CD14-positive monocyte (primary cell): ENCODE data around the gene THSD7A. TPM values are rescaled to one million over a fixed set of nuclear protein-coding genes. Genes with fewer than 3 reads are reported as not detected.
A peak's percentile ranks its signal among the peaks of the same experiment; 100 is the strongest.

Experiments used
- DNase-seq, 3 donors: peaks; one replicate each; pipeline ENCODE4 v3.0.0-alpha.2; 2011 to 2022
- H2AFZ ChIP-seq: 2 replicates; pipeline ENCODE4 v1.6.0; 2012; ENCODE audit warnings: mild to moderate bottlenecking, low read depth, low read length, inconsistent platforms; ENCODE audit not compliant: insufficient read depth, poor library complexity, severe bottlenecking
- H3K27ac ChIP-seq, 2 donors: 1 replicate in 1 of 2; 2 replicates in 1 of 2; pipeline ENCODE4 v1.5.1; 2012 to 2013; ENCODE audit warnings: low read length in 2 of 2, control low read depth in 1 of 2, inconsistent platforms in 1 of 2, low read depth in 1 of 2, mild to moderate bottlenecking in 1 of 2
- H3K27me3 ChIP-seq, 2 donors: one replicate each; pipeline versions ENCODE4 v1.6.0 to v1.6.1; 2011 to 2013; ENCODE audit warnings: low read length in 2 of 2; ENCODE audit not compliant: control insufficient read depth in 2 of 2, insufficient read depth in 2 of 2
- H3K36me3 ChIP-seq, 2 donors: replicated peaks in 1 of 2; 1 replicate in 1 of 2; 2 replicates in 1 of 2; pipeline versions ENCODE4 v1.5.1 to v1.6.1; 2012 to 2013; ENCODE audit warnings: low read length in 2 of 2, control low read depth in 1 of 2, inconsistent platforms in 1 of 2, mild to moderate bottlenecking in 1 of 2; ENCODE audit not compliant: insufficient read depth in 2 of 2, control insufficient read depth in 1 of 2
- H3K4me1 ChIP-seq, 2 donors: 1 replicate in 1 of 2; 2 replicates in 1 of 2; pipeline versions ENCODE4 v1.5.1 to v1.6.1; 2012 to 2013; ENCODE audit warnings: low read length in 2 of 2, control low read depth in 1 of 2, inconsistent platforms in 1 of 2, mild to moderate bottlenecking in 1 of 2, moderate library complexity in 1 of 2; ENCODE audit not compliant: insufficient read depth in 2 of 2, control insufficient read depth in 1 of 2
- H3K4me2 ChIP-seq: replicated peaks from 2 replicates; pipeline ENCODE3; 2012; ENCODE audit warnings: low read length, moderate library complexity, mild to moderate bottlenecking; ENCODE audit not compliant: poor library complexity, severe bottlenecking; ENCODE audit errors: extremely low read depth
- H3K4me3 ChIP-seq, 3 experiments: fragments of 200-600 bp in 1 of 3; sonication (generic) in 1 of 3; replicated peaks in 1 of 3; 1 replicate in 2 of 3; 2 replicates in 1 of 3; pipeline ENCODE4 v1.5.1; 2011 to 2013; ENCODE audit warnings: low read length in 3 of 3, mild to moderate bottlenecking in 3 of 3, control low read depth in 2 of 3, low read depth in 2 of 3, inconsistent platforms in 1 of 3, moderate library complexity in 1 of 3
- H3K79me2 ChIP-seq: 2 replicates; pipeline ENCODE4 v1.6.0; 2012; ENCODE audit warnings: mild to moderate bottlenecking, control low read depth, inconsistent platforms, low read length, moderate library complexity; ENCODE audit not compliant: insufficient read depth
- H3K9ac ChIP-seq: 2 replicates; pipeline ENCODE4 v1.6.0; 2017; ENCODE audit warnings: low read length, mild to moderate bottlenecking; ENCODE audit not compliant: insufficient read depth, poor library complexity, severe bottlenecking
- H3K9me3 ChIP-seq, 2 donors: replicated peaks in 1 of 2; 1 replicate in 1 of 2; 2 replicates in 1 of 2; pipeline versions ENCODE4 v1.5.1 to v1.6.1; 2012 to 2013; ENCODE audit warnings: low read length in 2 of 2, control low read depth in 1 of 2; ENCODE audit not compliant: control insufficient read depth in 1 of 2, insufficient read depth in 1 of 2
- H4K20me1 ChIP-seq: 2 replicates; pipeline ENCODE4 v1.6.0; 2012; ENCODE audit warnings: mild to moderate bottlenecking, low read length, control low read depth, moderate library complexity; ENCODE audit not compliant: insufficient read depth
- H3K27ac Mint-ChIP-seq, 7 donors: one replicate each; pipeline ENCODE4 v1.8.0; 2020; ENCODE audit warnings: mild to moderate bottlenecking in 7 of 7, mixed read lengths in 7 of 7, moderate library complexity in 6 of 7, inconsistent platforms in 2 of 7
- H3K27me3 Mint-ChIP-seq, 3 donors: one replicate each; pipeline ENCODE4 v1.8.0; 2021 to 2022; ENCODE audit warnings: low read depth in 3 of 3, mild to moderate bottlenecking in 3 of 3, mixed read lengths in 3 of 3, moderate library complexity in 3 of 3, inconsistent platforms in 1 of 3
- H3K36me3 Mint-ChIP-seq, 2 donors: one replicate each; pipeline ENCODE4 v1.8.0; 2020; ENCODE audit warnings: mixed read lengths in 2 of 2, inconsistent platforms in 1 of 2, mild to moderate bottlenecking in 1 of 2
- H3K4me1 Mint-ChIP-seq: one replicate; pipeline ENCODE4 v1.8.0; 2020; ENCODE audit warnings: mild to moderate bottlenecking, mixed read lengths
- H3K4me3 Mint-ChIP-seq, 2 donors: one replicate each; pipeline ENCODE4 v1.8.0; 2020; ENCODE audit warnings: mild to moderate bottlenecking in 2 of 2, mixed read lengths in 2 of 2, moderate library complexity in 1 of 2
- H3K9me3 Mint-ChIP-seq, 7 donors: one replicate each; pipeline ENCODE4 v1.8.0; 2020 to 2022; ENCODE audit warnings: mixed read lengths in 7 of 7, mild to moderate bottlenecking in 6 of 7, moderate library complexity in 6 of 7, inconsistent platforms in 2 of 7
- CTCF ChIP-seq: fragments of 200-600 bp; IDR thresholded peaks from one replicate; pipeline ENCODE4 v1.8.0; 2022; ENCODE audit warnings: antibody characterized with exemption, mild to moderate bottlenecking
- WGBS: methylation state at CpG from one replicate; pipeline ENCODE4 v1.1.5; 2013; ENCODE audit warnings: missing lambda C conversion rate; ENCODE audit not compliant: insufficient coverage; 5-methylcytosine and 5-hydroxymethylcytosine counted together
- intact Hi-C, 2 donors: fragments of 100-400 bp; cut with micrococcal nuclease; formaldehyde crosslinking; loops; one replicate each; pipeline versions ENCODE4 v1.15.0 to v1.15.1; 2023
- polyA plus RNA-seq, 3 donors: library from polyadenylated mRNA; depleted of rRNA in 1 of 3; unstranded in 2 of 3; stranded (reverse) in 1 of 3; fragments of 300-500 nt in 2 of 3; fragments of >200 nt in 1 of 3; fragmentation: Illumina TruSeq in 2 of 3; gene quantifications; 1 replicate in 2 of 3; 2 replicates in 1 of 3; pipeline ENCODE4 v1.2.3, GENCODE V29; 2012 to 2021

Gene THSD7A
- polyA plus RNA-seq, 3 donors: under 0.01 TPM; not detected in 2

GRCh38 chr7:11329626-11330025 lies 502.4 kb downstream of the THSD7A start:
- DNase-seq: no peak
- intact Hi-C loops: no loop called here
- no peaks in the 10 kb centered on the region for H3K9me3 ChIP-seq
- no peaks in the 10 kb centered on the region for H3K79me2 ChIP-seq
- H3K4me3 ChIP-seq: no peak overlapping the region
- Mint-ChIP-seq H3K27me3 (no peaks in the 10 kb centered on the region), H3K27ac (peak overlapping the region in 1 of 7 donors; percentile 25), H3K4me3 (no peak overlapping the region), H3K4me1 (no peaks in the 10 kb centered on the region), H3K9me3 (peaks cover 0 to 5% (median 0%) of the 10 kb centered on the region in 7 donors), H3K36me3 (no peaks in the 10 kb centered on the region)
- H3K36me3 ChIP-seq: no peaks in the 10 kb centered on the region
- H3K27ac ChIP-seq: no peak overlapping the region
- H3K4me2 ChIP-seq: no peak overlapping the region
- no peak overlapping the region for H3K9ac ChIP-seq
- no peaks in the 10 kb centered on the region for H4K20me1 ChIP-seq
- TF ChIP-seq CTCF: no peak
- no peaks in the 10 kb centered on the region for H3K4me1 ChIP-seq
- no peaks in the 10 kb centered on the region for H3K27me3 ChIP-seq
- WGBS: 100% methylated on average over 1 of the region's 3 CpGs
- no peak overlapping the region for H2AFZ ChIP-seq

DNA sequence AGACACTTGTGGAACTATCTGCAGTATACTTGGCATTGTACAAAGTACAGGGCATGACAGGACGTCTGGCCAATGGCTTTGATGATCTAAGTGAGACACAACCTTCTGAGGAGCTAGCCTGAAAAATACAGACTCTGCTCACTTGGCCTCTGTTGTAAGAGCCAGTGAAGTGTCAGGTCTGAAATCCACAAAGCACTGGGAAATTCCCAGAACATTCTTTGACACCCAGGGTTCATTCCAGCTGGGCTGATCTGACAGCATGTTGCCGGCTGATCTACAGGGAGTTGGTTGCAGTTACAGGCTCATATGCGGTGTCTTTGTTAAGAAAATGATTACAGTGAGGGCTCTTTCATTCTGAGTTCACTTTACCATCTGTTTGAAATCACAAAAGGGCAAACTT lies 503.7 kb downstream of the THSD7A start:
- Histone ChIP-seq H3K9ac (no peak overlapping the region), H3K79me2 (no peaks in the 10 kb centered on the region), H3K4me1 (no peaks in the 10 kb centered on the region), H3K27me3 (no peaks in the 10 kb centered on the region), H3K36me3 (no peaks in the 10 kb centered on the region), H4K20me1 (no peaks in the 10 kb centered on the region), H3K27ac (no peak overlapping the region), H2AFZ (no peak overlapping the region), H3K9me3 (no peaks in the 10 kb centered on the region), H3K4me3 (no peak overlapping the region), H3K4me2 (no peak overlapping the region)
- Mint-ChIP-seq H3K27ac (no peak overlapping the region), H3K4me1 (no peaks in the 10 kb centered on the region), H3K27me3 (no peaks in the 10 kb centered on the region), H3K36me3 (no peaks in the 10 kb centered on the region), H3K9me3 (peaks cover 0 to 5% (median 0%) of the 10 kb centered on the region in 7 donors), H3K4me3 (no peak overlapping the region)
- DNase-seq: no peak
- intact Hi-C loops: no loop called here
- WGBS: 85% methylated on average over 3 of the region's 3 CpGs
- no peak for TF ChIP-seq CTCF
